GM21825 (cell line): ENCODE measurements around the gene CPLANE1.
"Not testable (repeated sequence)": the region's sequence is repeated elsewhere in the genome, so short reads cannot be mapped to it uniquely, and the experiment has no call there.

ENCODE experiments used
- ATAC-seq: cut with Tn5 transposase; IDR thresholded peaks from one replicate; pipeline ENCODE4 v1.9.1; 2021; ENCODE audit warnings: mild to moderate bottlenecking, moderate library complexity; ENCODE audit not compliant: unreplicated experiment

CPLANE1 gene

GRCh38 chr5:37132646-37133045, 116.5 kb downstream of the CPLANE1 start:
- ATAC-seq = no peak

- no peak for ATAC-seq
Observed at GRCh38 chr5:37121465-37121864, 127.7 kb downstream of the CPLANE1 start.

GRCh38 chr5:37121027-37121426, 128.1 kb downstream of the CPLANE1 start:
- ATAC-seq = no peak

- ATAC-seq = no peak
Observed at GRCh38 chr5:37120270-37120669, 128.9 kb downstream of the CPLANE1 start.

- ATAC-seq = no peak
Observed at GRCh38 chr5:37116359-37116758, 132.8 kb downstream of the CPLANE1 start.

- ATAC-seq = peak; percentile 37
Observed at GRCh38 chr5:37112383-37112991, 136.7 kb downstream of the CPLANE1 start.

- ATAC-seq = peak; percentile 83
Observed at GRCh38 chr5:37111426-37112382, 137.5 kb downstream of the CPLANE1 start.

- no peak for ATAC-seq
Observed at GRCh38 chr5:37110135-37110534, 139.0 kb downstream of the CPLANE1 start.

GRCh38 chr5:37109338-37109737, 139.8 kb downstream of the CPLANE1 start:
- no peak for ATAC-seq

- no peak for ATAC-seq
Observed at GRCh38 chr5:37103302-37103701, 145.9 kb downstream of the CPLANE1 start.

GRCh38 chr5:37099267-37099666, 149.9 kb downstream of the CPLANE1 start:
- not testable (repeated sequence) for ATAC-seq

GRCh38 chr5:37093795-37094194, 155.4 kb downstream of the CPLANE1 start:
- ATAC-seq = not testable (repeated sequence)

- ATAC-seq = no peak
Observed at GRCh38 chr5:37090781-37091180, 158.4 kb downstream of the CPLANE1 start.

GRCh38 chr5:37090123-37090726, 159.0 kb downstream of the CPLANE1 start:
- ATAC-seq = no peak

- ATAC-seq = no peak
Observed at GRCh38 chr5:37088009-37088408, 161.2 kb downstream of the CPLANE1 start.

- ATAC-seq = no peak
Observed at GRCh38 chr5:37086466-37087173, 162.6 kb downstream of the CPLANE1 start.

- not testable (repeated sequence) for ATAC-seq
Observed at GRCh38 chr5:37086026-37086425, 163.2 kb downstream of the CPLANE1 start.

- ATAC-seq = not testable (repeated sequence)
Observed at GRCh38 chr5:37082977-37083376, 166.2 kb downstream of the CPLANE1 start.

GRCh38 chr5:37080697-37081096, 168.5 kb downstream of the CPLANE1 start:
- ATAC-seq = no peak

- ATAC-seq = no peak
Observed at GRCh38 chr5:37077146-37077545, 172.0 kb downstream of the CPLANE1 start.

- no peak for ATAC-seq
Observed at GRCh38 chr5:37075399-37075950, 173.7 kb downstream of the CPLANE1 start.
